Activated naive CD4-positive, alpha-beta T cell treated with anti-CD3 and anti-CD28 coated beads, Interleukin-2, amount 50 U/mL, for 72 hours (primary cell): ENCODE results near the gene FSIP1. TPM values are rescaled to one million over a fixed set of nuclear protein-coding genes. Genes with fewer than 3 reads are reported as not detected.

Experiments used
- ATAC-seq, 2 donors: fragments of 150-1000 bp; cut with Tn5 transposase; 2 replicates each; pipeline ENCODE4 v1.10.0; 2021; ENCODE audit warnings: mild to moderate bottlenecking in 2 of 2, moderate library complexity in 2 of 2
- DNase-seq, 2 donors: peaks; one replicate each; pipeline ENCODE4 v3.0.0; 2021 to 2022; ENCODE audit warnings: low spot score in 2 of 2
- H3K27ac Mint-ChIP-seq, 2 donors: one replicate each; pipeline ENCODE4 v1.8.0; 2022; ENCODE audit warnings: mild to moderate bottlenecking in 2 of 2, mixed read lengths in 2 of 2
- H3K36me3 Mint-ChIP-seq, 2 donors: one replicate each; pipeline ENCODE4 v1.8.0; 2022; ENCODE audit warnings: mixed read lengths in 2 of 2
- H3K9me3 Mint-ChIP-seq, 2 donors: one replicate each; pipeline ENCODE4 v1.8.0; 2022; ENCODE audit warnings: mixed read lengths in 2 of 2
- total RNA-seq, 2 donors: library from RNA; stranded (reverse); gene quantifications; one replicate each; pipeline ENCODE4 v1.2.3, GENCODE V29; 2022

The FSIP1 gene
- total RNA-seq, 2 donors from 2014 or later, result 0.18 to 1.1 TPM

GRCh38 chr15:39685999-39686613 lies 96.5 kb downstream of the FSIP1 start:
- H3K9me3 Mint-ChIP-seq, result no peaks in the 10 kb centered on the region
- peak in 1 of 2 donors; percentile 53 for ATAC-seq
- no peaks in the 10 kb centered on the region for H3K36me3 Mint-ChIP-seq
- no peak overlapping the region for H3K27ac Mint-ChIP-seq
- peak in 1 of 2 donors; percentile 34 for DNase-seq

GRCh38 chr15:39685367-39685766 lies 97.3 kb downstream of the FSIP1 start:
- DNase-seq, result no peak
- no peaks in the 10 kb centered on the region for H3K9me3 Mint-ChIP-seq
- H3K36me3 Mint-ChIP-seq, result no peaks in the 10 kb centered on the region
- no peak overlapping the region for H3K27ac Mint-ChIP-seq
- ATAC-seq, result peak in 1 of 2 donors; percentile 28

GRCh38 chr15:39684233-39684632 lies 98.4 kb downstream of the FSIP1 start:
- no peaks in the 10 kb centered on the region for H3K36me3 Mint-ChIP-seq
- H3K27ac Mint-ChIP-seq, result no peak overlapping the region
- no peak for ATAC-seq
- DNase-seq, result no peak
- H3K9me3 Mint-ChIP-seq, result no peaks in the 10 kb centered on the region

- ATAC-seq, result no peak
- DNase-seq, result no peak
- Mint-ChIP-seq H3K9me3 (no peaks in the 10 kb centered on the region), H3K27ac (no peak overlapping the region), H3K36me3 (no peaks in the 10 kb centered on the region)
These were observed 100.3 kb downstream of the FSIP1 start for GRCh38 chr15:39682366-39682765.

- no peak overlapping the region for H3K27ac Mint-ChIP-seq
- DNase-seq, result no peak
- no peaks in the 10 kb centered on the region for H3K36me3 Mint-ChIP-seq
- H3K9me3 Mint-ChIP-seq, result no peaks in the 10 kb centered on the region
- no peak for ATAC-seq
These were observed 101.8 kb downstream of the FSIP1 start for GRCh38 chr15:39680868-39681267.

GRCh38 chr15:39672666-39673065 lies 110.0 kb downstream of the FSIP1 start:
- no peak for DNase-seq
- ATAC-seq, result no peak
- no peak overlapping the region for H3K27ac Mint-ChIP-seq
- H3K9me3 Mint-ChIP-seq, result no peaks in the 10 kb centered on the region
- H3K36me3 Mint-ChIP-seq, result no peaks in the 10 kb centered on the region

GRCh38 chr15:39672184-39672583 lies 110.5 kb downstream of the FSIP1 start:
- Mint-ChIP-seq H3K9me3 (no peaks in the 10 kb centered on the region), H3K27ac (no peak overlapping the region), H3K36me3 (no peaks in the 10 kb centered on the region)
- DNase-seq (no peak), ATAC-seq (no peak)

GRCh38 chr15:39670687-39671086 lies 112.0 kb downstream of the FSIP1 start:
- no peak overlapping the region for H3K27ac Mint-ChIP-seq
- H3K36me3 Mint-ChIP-seq, result no peaks in the 10 kb centered on the region
- DNase-seq (no peak), ATAC-seq (no peak)
- H3K9me3 Mint-ChIP-seq, result no peaks in the 10 kb centered on the region

- no peaks in the 10 kb centered on the region for H3K36me3 Mint-ChIP-seq
- no peak overlapping the region for H3K27ac Mint-ChIP-seq
- H3K9me3 Mint-ChIP-seq, result no peaks in the 10 kb centered on the region
- ATAC-seq (no peak), DNase-seq (no peak)
These were observed 113.0 kb downstream of the FSIP1 start for GRCh38 chr15:39669661-39670060.

- Mint-ChIP-seq H3K9me3 (no peaks in the 10 kb centered on the region), H3K36me3 (no peaks in the 10 kb centered on the region), H3K27ac (no peak overlapping the region)
- no peak for ATAC-seq
- no peak for DNase-seq
These were observed 113.4 kb downstream of the FSIP1 start for GRCh38 chr15:39669241-39669640.

- no peak for ATAC-seq
- H3K27ac Mint-ChIP-seq, result no peak overlapping the region
- H3K36me3 Mint-ChIP-seq, result no peaks in the 10 kb centered on the region
- no peak for DNase-seq
- H3K9me3 Mint-ChIP-seq, result no peaks in the 10 kb centered on the region
These were observed 114.2 kb downstream of the FSIP1 start for GRCh38 chr15:39668457-39668856.

- no peaks in the 10 kb centered on the region for H3K9me3 Mint-ChIP-seq
- H3K36me3 Mint-ChIP-seq, result no peaks in the 10 kb centered on the region
- DNase-seq, result no peak
- H3K27ac Mint-ChIP-seq, result no peak overlapping the region
- no peak for ATAC-seq
These were observed 115.1 kb downstream of the FSIP1 start for GRCh38 chr15:39667382-39668127.

- no peak overlapping the region for H3K27ac Mint-ChIP-seq
- DNase-seq (no peak), ATAC-seq (no peak)
- no peaks in the 10 kb centered on the region for H3K9me3 Mint-ChIP-seq
- H3K36me3 Mint-ChIP-seq, result no peaks in the 10 kb centered on the region
These were observed 116.0 kb downstream of the FSIP1 start for GRCh38 chr15:39666677-39667076.

- Mint-ChIP-seq H3K27ac (no peak overlapping the region), H3K36me3 (no peaks in the 10 kb centered on the region), H3K9me3 (no peaks in the 10 kb centered on the region)
- ATAC-seq (no peak), DNase-seq (no peak)
These were observed 116.9 kb downstream of the FSIP1 start for GRCh38 chr15:39665629-39666250.

GRCh38 chr15:39663704-39664250 lies 118.9 kb downstream of the FSIP1 start:
- no peak overlapping the region for H3K27ac Mint-ChIP-seq
- H3K36me3 Mint-ChIP-seq, result no peaks in the 10 kb centered on the region
- ATAC-seq (no peak), DNase-seq (no peak)
- H3K9me3 Mint-ChIP-seq, result peaks cover 0 to 3% of the 10 kb centered on the region in 2 donors

- ATAC-seq, result no peak
- Mint-ChIP-seq H3K36me3 (no peaks in the 10 kb centered on the region), H3K9me3 (peaks cover 0 to 5% of the 10 kb centered on the region in 2 donors), H3K27ac (no peak overlapping the region)
- no peak for DNase-seq
These were observed 120.9 kb downstream of the FSIP1 start for GRCh38 chr15:39661776-39662175.

GRCh38 chr15:39658740-39659139 lies 123.9 kb downstream of the FSIP1 start:
- Mint-ChIP-seq H3K9me3 (peaks cover 0 to 5% of the 10 kb centered on the region in 2 donors), H3K36me3 (no peaks in the 10 kb centered on the region), H3K27ac (no peak overlapping the region)
- no peak for ATAC-seq
- no peak for DNase-seq
